Kidney (tissue), 14 donors: ENCODE results near the gene ZNF451. TPM values are rescaled to one million over a fixed set of nuclear protein-coding genes. Genes with fewer than 3 reads are reported as not detected.

ENCODE experiments used
- DNase-seq, 5 donors: peaks; one replicate each; pipeline ENCODE4 v3.0.0-alpha.2; 2013 to 2020
- FAIRE-seq: peaks from 2 replicates; lab custom pipeline; 2012; peaks lifted over from hg19 to GRCh38; lab: Jason Lieb, UNC
- H3K27ac ChIP-seq, 2 donors: one replicate each; pipeline ENCODE4 v1.7.0; 2013; ENCODE audit warnings: low read depth in 2 of 2, low read length in 2 of 2, inconsistent platforms in 1 of 2
- H3K27me3 ChIP-seq: one replicate; pipeline ENCODE4 v1.7.1; 2013; ENCODE audit warnings: low read length, inconsistent platforms; ENCODE audit not compliant: control insufficient read depth, insufficient read depth
- H3K36me3 ChIP-seq, 3 donors: one replicate each; pipeline versions ENCODE4 v1.7.0 to v1.7.1; 2013; ENCODE audit warnings: low read length in 3 of 3, control low read depth in 1 of 3, inconsistent platforms in 1 of 3; ENCODE audit not compliant: insufficient read depth in 3 of 3, control insufficient read depth in 2 of 3
- H3K4me1 ChIP-seq, 3 donors: one replicate each; pipeline versions ENCODE4 v1.7.0 to v1.7.1; 2013; ENCODE audit warnings: low read length in 3 of 3, inconsistent platforms in 1 of 3, low read depth in 1 of 3; ENCODE audit not compliant: control insufficient read depth in 2 of 3, insufficient read depth in 2 of 3
- H3K4me3 ChIP-seq, 3 donors: one replicate each; pipeline versions ENCODE4 v1.7.0 to v1.8.1; 2013; ENCODE audit warnings: low read length in 3 of 3, control low read depth in 1 of 3, inconsistent platforms in 1 of 3
- H3K9ac ChIP-seq, 3 donors: one replicate each; pipeline versions ENCODE4 v1.7.0 to v1.7.1; 2013; ENCODE audit warnings: low read length in 3 of 3, control low read depth in 1 of 3, inconsistent platforms in 1 of 3
- H3K9me3 ChIP-seq, 3 donors: one replicate each; pipeline versions ENCODE4 v1.7.0 to v1.7.1; 2013; ENCODE audit warnings: low read length in 3 of 3, control low read depth in 1 of 3, inconsistent platforms in 1 of 3; ENCODE audit not compliant: control insufficient read depth in 2 of 3, insufficient read depth in 1 of 3
- CTCF ChIP-seq: IDR thresholded peaks from 3 replicates; pipeline ENCODE4 v1.5.1; 2012; ENCODE audit warnings: mild to moderate bottlenecking, moderate library complexity, borderline replicate concordance; ENCODE audit not compliant: insufficient read depth; ENCODE audit errors: extremely low read depth
- intact Hi-C: fragments of 100-400 bp; cut with DNase I; formaldehyde crosslinking; loops from one replicate; pipeline ENCODE4 v1.11.1; 2022
- polyA plus RNA-seq: library from polyadenylated mRNA; stranded (reverse); fragments of 350-450 nt; fragmentation: Illumina TruSeq; extraction: RNeasy Lipid Tissue Mini Kit (QIAGEN cat#74804); gene quantifications from one replicate; pipeline ENCODE4 v1.2.3, GENCODE V29; 2014; ENCODE audit warnings: low read depth, low replicate concordance; ENCODE audit not compliant: insufficient read depth
- total RNA-seq: library from RNA; stranded (reverse); fragmentation: NEBNext Ultra II Directional; extraction: Animal tissue kit (Norgen Biotek cat#: 25700); gene quantifications from one replicate; pipeline ENCODE4 v1.2.1, GENCODE V29; 2021
- donor health status: control.
- donor health status: control.
- donor health status: control.
- donor health status: control.
- donor health status: control.
- donor health status: DM: yes; HTN: yes; CAD: no.
- donor health status: Normal renal cell carcinoma (clear cell type).

ZNF451 gene
- total and polyA plus RNA-seq, 2 donors from 2014 or later: 7.8 to 55.0 TPM

- Histone ChIP-seq H3K9me3 (no peaks in the 10 kb centered on the region), H3K9ac (no peak overlapping the region), H3K4me3 (no peak overlapping the region), H3K36me3 (peaks cover 3 to 4% (median 3%) of the 10 kb centered on the region in 3 donors), H3K27me3 (no peaks in the 10 kb centered on the region), H3K27ac (no peak overlapping the region), H3K4me1 (peaks cover 2 to 11% (median 2%) of the 10 kb centered on the region in 3 donors)
- no peak for TF ChIP-seq CTCF
- no peak for FAIRE-seq
- intact Hi-C loops: no loop called here
- DNase-seq: no peak
Measured at GRCh38 chr6:57094689-57095088, 4.7 kb downstream of the ZNF451 start.

- Histone ChIP-seq H3K9ac (no peak overlapping the region), H3K27me3 (no peaks in the 10 kb centered on the region), H3K36me3 (peaks cover 10 to 28% (median 22%) of the 10 kb centered on the region in 3 donors), H3K4me1 (peaks cover 0 to under 1% (median 0%) of the 10 kb centered on the region in 3 donors), H3K27ac (no peak overlapping the region), H3K9me3 (no peaks in the 10 kb centered on the region), H3K4me3 (no peak overlapping the region)
- intact Hi-C loops: no loop called here
- FAIRE-seq: no peak
- no peak for DNase-seq
- TF ChIP-seq CTCF: no peak
Measured at GRCh38 chr6:57097596-57097995, 7.6 kb downstream of the ZNF451 start.

- DNase-seq (no peak), FAIRE-seq (no peak)
- Histone ChIP-seq H3K9me3 (no peaks in the 10 kb centered on the region), H3K27ac (no peak overlapping the region), H3K9ac (no peak overlapping the region), H3K4me3 (no peak overlapping the region), H3K27me3 (no peaks in the 10 kb centered on the region), H3K36me3 (peaks cover 15 to 36% (median 27%) of the 10 kb centered on the region in 3 donors), H3K4me1 (no peaks in the 10 kb centered on the region)
- intact Hi-C loops: no loop called here
- TF ChIP-seq CTCF: no peak
Measured at GRCh38 chr6:57102976-57103375, 13.0 kb downstream of the ZNF451 start.

GRCh38 chr6:57104336-57104735 lies 14.3 kb downstream of the ZNF451 start:
- peaks cover 12 to 35% (median 26%) of the 10 kb centered on the region in 3 donors for H3K36me3 ChIP-seq
- H3K27ac ChIP-seq: no peak overlapping the region
- intact Hi-C loops: no loop called here
- H3K4me1 ChIP-seq: no peaks in the 10 kb centered on the region
- H3K9me3 ChIP-seq: no peaks in the 10 kb centered on the region
- H3K9ac ChIP-seq: no peak overlapping the region
- DNase-seq (no peak), FAIRE-seq (no peak)
- H3K27me3 ChIP-seq: no peaks in the 10 kb centered on the region
- H3K4me3 ChIP-seq: no peak overlapping the region
- no peak for TF ChIP-seq CTCF
